ENCODE measurements around the gene TUBGCP6. TPM values are rescaled to one million over a fixed set of nuclear protein-coding genes. Genes with fewer than 3 reads are reported as not detected.

TUBGCP6 gene
- total RNA-seq, 4 donors from 2014 or later, result 51.5 to 163 (median 111) TPM

- peak in 1 of 3 donors; percentile 40 for DNase-seq
- Histone ChIP-seq H3K36me3 (no peaks in the 10 kb centered on the region), H3K27ac (no peak overlapping the region), H3K4me3 (no peak overlapping the region), H3K9me3 (no peaks in the 10 kb centered on the region), H3K4me1 (peaks cover 0 to 14% (median 4%) of the 10 kb centered on the region in 4 donors), H3K27me3 (peaks cover 0 to 18% of the 10 kb centered on the region in 2 donors)
- TF ChIP-seq POLR2A (IDR thresholded peaks at IDR 0.05) (no peak), CTCF (IDR thresholded peaks at IDR 0.05) (no peak)
These were observed 76.9 kb downstream of the TUBGCP6 start for GRCh38 chr22:50167689-50168489.

Other genes starting within 250 kb of the TUBGCP6 start
- gene IL17REL, start 232.3 kb downstream of the TUBGCP6 start, total RNA-seq, result 1 to 10 TPM in 3 of 4 donors, not detected in 1; 1.1 to 2.3 (median 1.2) TPM
- not detected for gene TTLL8, start 186.7 kb downstream of the TUBGCP6 start, total RNA-seq
- gene MLC1, start 159.6 kb downstream of the TUBGCP6 start, total RNA-seq, result not detected
- gene MOV10L1, start 155.0 kb downstream of the TUBGCP6 start, total RNA-seq, result under 1 TPM in 1 of 4 donors, not detected in 3; 0.67 TPM
- gene PANX2, start 74.3 kb downstream of the TUBGCP6 start, total RNA-seq, result under 1 TPM in 1 of 4 donors, not detected in 3; 0.40 TPM
- gene TRABD, start 59.1 kb downstream of the TUBGCP6 start, total RNA-seq, result 100 to 1,000 TPM in 1 of 4 donors, 10 to 100 TPM in 3; 44.0 to 111 (median 86.3) TPM
- 100 to 1,000 TPM in 1 of 4 donors, 10 to 100 TPM in 3; 48.7 to 101 (median 74.0) TPM for gene SELENOO, start 44.0 kb downstream of the TUBGCP6 start, total RNA-seq
- 100 to 1,000 TPM in 3 of 4 donors, 10 to 100 TPM in 1; 57.3 to 165 (median 119) TPM for gene HDAC10, start 6.2 kb upstream of the TUBGCP6 start, total RNA-seq
- gene MAPK12, start 16.7 kb upstream of the TUBGCP6 start, total RNA-seq, result 10 to 100 TPM in 1 of 4 donors, 1 to 10 TPM in 3; 1.2 to 37.1 (median 5.4) TPM
- gene MAPK11, start 25.4 kb upstream of the TUBGCP6 start, total RNA-seq, result 10 to 100 TPM in 1 of 4 donors, 1 to 10 TPM in 2, not detected in 1; 2.0 to 14.0 (median 2.5) TPM
- gene PLXNB2, start 62.6 kb upstream of the TUBGCP6 start, total RNA-seq, result 100 to 1,000 TPM; 182 to 597 (median 307) TPM
- 10 to 100 TPM in 1 of 4 donors, 1 to 10 TPM in 3; 5.4 to 14.9 (median 6.3) TPM for gene DENND6B, start 82.0 kb upstream of the TUBGCP6 start, total RNA-seq
- 100 to 1,000 TPM in 2 of 4 donors, 10 to 100 TPM in 2; 82.8 to 201 (median 111) TPM for gene PPP6R2, start 98.3 kb upstream of the TUBGCP6 start, total RNA-seq
- gene SBF1, start 230.0 kb upstream of the TUBGCP6 start, total RNA-seq, result 100 to 1,000 TPM in 3 of 4 donors, 10 to 100 TPM in 1; 72.0 to 133 (median 121) TPM
- 1 to 10 TPM in 3 of 4 donors, under 1 TPM in 1; 0.83 to 8.4 (median 5.8) TPM for gene ADM2, start 236.5 kb upstream of the TUBGCP6 start, total RNA-seq
- not detected for gene MIOX, start 241.8 kb upstream of the TUBGCP6 start, total RNA-seq